T-helper 2 cell treated with Interferon-gamma antibody and Interleukin-4, amounts not matched to agents 5 μg/mL and 100 μg/mL, for 36 hours (primary cell): ENCODE measurements around the gene PANX3.

Experiments used
- DNase-seq: peaks from one replicate; pipeline ENCODE4 v3.0.0; 2021; ENCODE audit warnings: low spot score
- H3K27ac Mint-ChIP-seq: one replicate; pipeline ENCODE4 v1.8.0; 2021; ENCODE audit warnings: mild to moderate bottlenecking, mixed read lengths
- H3K27me3 Mint-ChIP-seq: one replicate; pipeline ENCODE4 v1.8.0; 2021; ENCODE audit warnings: low read depth, mixed read lengths
- H3K36me3 Mint-ChIP-seq: one replicate; pipeline ENCODE4 v1.8.0; 2021; ENCODE audit warnings: low read depth, mixed read lengths
- H3K4me1 Mint-ChIP-seq: one replicate; pipeline ENCODE4 v1.8.0; 2021; ENCODE audit warnings: low read depth, mixed read lengths
- H3K4me3 Mint-ChIP-seq: one replicate; pipeline ENCODE4 v1.8.0; 2022; ENCODE audit warnings: mild to moderate bottlenecking, moderate library complexity, mixed read lengths
- H3K9me3 Mint-ChIP-seq: one replicate; pipeline ENCODE4 v1.8.0; 2021; ENCODE audit warnings: mixed read lengths

Gene PANX3

GRCh38 chr11:124629961-124630360 is 18.7 kb downstream of the PANX3 start:
- H3K36me3 Mint-ChIP-seq: peaks cover 59% of the 10 kb centered on the region
- H3K27ac Mint-ChIP-seq: no peak overlapping the region
- H3K27me3 Mint-ChIP-seq: no peaks in the 10 kb centered on the region
- H3K4me3 Mint-ChIP-seq: no peak overlapping the region
- H3K4me1 Mint-ChIP-seq: peaks cover 22% of the 10 kb centered on the region
- no peak for DNase-seq
- no peaks in the 10 kb centered on the region for H3K9me3 Mint-ChIP-seq

GRCh38 chr11:124633355-124633754 is 22.1 kb downstream of the PANX3 start:
- peaks cover 54% of the 10 kb centered on the region for H3K36me3 Mint-ChIP-seq
- H3K27me3 Mint-ChIP-seq: no peaks in the 10 kb centered on the region
- H3K27ac Mint-ChIP-seq: no peak overlapping the region
- H3K4me1 Mint-ChIP-seq: no peaks in the 10 kb centered on the region
- no peak overlapping the region for H3K4me3 Mint-ChIP-seq
- H3K9me3 Mint-ChIP-seq: no peaks in the 10 kb centered on the region
- no peak for DNase-seq

- no peak overlapping the region for H3K4me3 Mint-ChIP-seq
- no peak overlapping the region for H3K27ac Mint-ChIP-seq
- peaks cover 46% of the 10 kb centered on the region for H3K36me3 Mint-ChIP-seq
- no peaks in the 10 kb centered on the region for H3K4me1 Mint-ChIP-seq
- no peaks in the 10 kb centered on the region for H3K27me3 Mint-ChIP-seq
- no peak for DNase-seq
- no peaks in the 10 kb centered on the region for H3K9me3 Mint-ChIP-seq
These were observed 24.7 kb downstream of the PANX3 start for GRCh38 chr11:124635932-124636331.

GRCh38 chr11:124638500-124638899 is 27.3 kb downstream of the PANX3 start:
- Mint-ChIP-seq H3K27me3 (no peaks in the 10 kb centered on the region), H3K4me1 (peaks cover 5% of the 10 kb centered on the region), H3K4me3 (no peak overlapping the region), H3K27ac (no peak overlapping the region), H3K9me3 (no peaks in the 10 kb centered on the region), H3K36me3 (peaks cover 28% of the 10 kb centered on the region)
- no peak for DNase-seq

- H3K27ac Mint-ChIP-seq: no peak overlapping the region
- peaks cover 22% of the 10 kb centered on the region for H3K36me3 Mint-ChIP-seq
- H3K4me3 Mint-ChIP-seq: no peak overlapping the region
- no peaks in the 10 kb centered on the region for H3K27me3 Mint-ChIP-seq
- peaks cover 7% of the 10 kb centered on the region for H3K4me1 Mint-ChIP-seq
- no peaks in the 10 kb centered on the region for H3K9me3 Mint-ChIP-seq
- no peak for DNase-seq
These were observed 28.0 kb downstream of the PANX3 start for GRCh38 chr11:124639186-124639585.

GRCh38 chr11:124640666-124641065 is 29.4 kb downstream of the PANX3 start:
- DNase-seq: no peak
- Mint-ChIP-seq H3K27me3 (no peaks in the 10 kb centered on the region), H3K9me3 (no peaks in the 10 kb centered on the region), H3K4me3 (no peak overlapping the region), H3K36me3 (peaks cover 20% of the 10 kb centered on the region), H3K4me1 (peaks cover 11% of the 10 kb centered on the region), H3K27ac (no peak overlapping the region)

- H3K36me3 Mint-ChIP-seq: peaks cover 9% of the 10 kb centered on the region
- no peak overlapping the region for H3K4me3 Mint-ChIP-seq
- H3K27ac Mint-ChIP-seq: no peak overlapping the region
- H3K9me3 Mint-ChIP-seq: no peaks in the 10 kb centered on the region
- H3K4me1 Mint-ChIP-seq: peaks cover 11% of the 10 kb centered on the region
- DNase-seq: no peak
- no peaks in the 10 kb centered on the region for H3K27me3 Mint-ChIP-seq
These were observed 31.4 kb downstream of the PANX3 start for GRCh38 chr11:124642628-124643027.

GRCh38 chr11:124643042-124643604 is 31.9 kb downstream of the PANX3 start:
- DNase-seq: no peak
- Mint-ChIP-seq H3K4me1 (peaks cover 11% of the 10 kb centered on the region), H3K4me3 (no peak overlapping the region), H3K9me3 (no peaks in the 10 kb centered on the region), H3K27me3 (no peaks in the 10 kb centered on the region), H3K36me3 (peaks cover 6% of the 10 kb centered on the region), H3K27ac (no peak overlapping the region)

- H3K9me3 Mint-ChIP-seq: no peaks in the 10 kb centered on the region
- no peak overlapping the region for H3K27ac Mint-ChIP-seq
- H3K4me3 Mint-ChIP-seq: peak overlapping the region; percentile 6
- H3K36me3 Mint-ChIP-seq: peaks cover 4% of the 10 kb centered on the region
- no peaks in the 10 kb centered on the region for H3K27me3 Mint-ChIP-seq
- DNase-seq: no peak
- H3K4me1 Mint-ChIP-seq: peaks cover 11% of the 10 kb centered on the region
These were observed 32.6 kb downstream of the PANX3 start for GRCh38 chr11:124643605-124644425.

GRCh38 chr11:124644426-124645280 is 33.4 kb downstream of the PANX3 start:
- no peak overlapping the region for H3K4me3 Mint-ChIP-seq
- peaks cover 4% of the 10 kb centered on the region for H3K36me3 Mint-ChIP-seq

GRCh38 chr11:124646148-124646547 is 34.9 kb downstream of the PANX3 start:
- DNase-seq: no peak
- Mint-ChIP-seq H3K4me3 (no peak overlapping the region), H3K4me1 (peaks cover 11% of the 10 kb centered on the region), H3K36me3 (no peaks in the 10 kb centered on the region), H3K27ac (no peak overlapping the region), H3K9me3 (no peaks in the 10 kb centered on the region), H3K27me3 (no peaks in the 10 kb centered on the region)

More at GRCh38 chr11:124644426-124645280, 33.4 kb downstream of the PANX3 start:
- H3K27me3 Mint-ChIP-seq: no peaks in the 10 kb centered on the region
- H3K9me3 Mint-ChIP-seq: no peaks in the 10 kb centered on the region
- H3K4me1 Mint-ChIP-seq: peaks cover 11% of the 10 kb centered on the region
- DNase-seq: no peak
- H3K27ac Mint-ChIP-seq: no peak overlapping the region

- Mint-ChIP-seq H3K27me3 (no peaks in the 10 kb centered on the region), H3K9me3 (no peaks in the 10 kb centered on the region), H3K4me3 (no peak overlapping the region), H3K4me1 (peaks cover 5% of the 10 kb centered on the region), H3K27ac (no peak overlapping the region), H3K36me3 (no peaks in the 10 kb centered on the region)
- no peak for DNase-seq
These were observed 37.4 kb downstream of the PANX3 start for GRCh38 chr11:124648610-124649009.

- no peak overlapping the region for H3K27ac Mint-ChIP-seq
- H3K4me3 Mint-ChIP-seq: no peak overlapping the region
- no peaks in the 10 kb centered on the region for H3K36me3 Mint-ChIP-seq
- DNase-seq: no peak
- no peaks in the 10 kb centered on the region for H3K4me1 Mint-ChIP-seq
- H3K9me3 Mint-ChIP-seq: no peaks in the 10 kb centered on the region
- no peaks in the 10 kb centered on the region for H3K27me3 Mint-ChIP-seq
These were observed 45.8 kb downstream of the PANX3 start for GRCh38 chr11:124656774-124657630.
